HL-60/S4 treated with phorbol 12-myristate 13-acetate at 8.2 ng/mL for 4 days and 3 days (cell line): ENCODE results near the gene ICOSLG.
"Not testable (repeated sequence)": the region's sequence is repeated elsewhere in the genome, so short reads cannot be mapped to it uniquely, and the experiment has no call there.

Experiments used
- in situ Hi-C: fragments of 300-500 bp; cut with MboI; formaldehyde crosslinking; loops from 2 replicates; pipeline ENCODE4 v1.15.0; 2022; ENCODE audit warnings: low sequenced_read_pairs

Gene ICOSLG

DNA sequence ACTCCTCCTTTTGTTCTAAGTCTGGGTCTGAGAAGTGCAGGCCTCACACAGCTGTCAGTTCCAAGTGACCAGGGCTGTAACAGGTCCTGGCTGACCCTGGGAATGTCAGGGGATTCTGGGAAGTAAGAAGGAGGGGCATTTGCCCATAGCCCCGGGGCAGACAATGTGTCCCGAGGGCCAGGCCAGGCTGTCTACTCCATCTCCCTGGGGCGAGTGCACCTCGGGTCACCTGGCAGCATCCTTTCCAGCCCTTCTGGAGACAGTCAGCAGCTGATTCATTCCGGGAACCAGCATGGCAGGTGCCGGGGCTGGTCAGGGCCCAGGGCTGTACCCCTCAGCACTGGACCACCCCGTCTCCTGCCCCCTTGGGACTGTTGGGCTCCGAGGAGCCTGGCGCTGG, 13.1 kb downstream of the ICOSLG start:
- in situ Hi-C loops, result not testable (repeated sequence)

DNA sequence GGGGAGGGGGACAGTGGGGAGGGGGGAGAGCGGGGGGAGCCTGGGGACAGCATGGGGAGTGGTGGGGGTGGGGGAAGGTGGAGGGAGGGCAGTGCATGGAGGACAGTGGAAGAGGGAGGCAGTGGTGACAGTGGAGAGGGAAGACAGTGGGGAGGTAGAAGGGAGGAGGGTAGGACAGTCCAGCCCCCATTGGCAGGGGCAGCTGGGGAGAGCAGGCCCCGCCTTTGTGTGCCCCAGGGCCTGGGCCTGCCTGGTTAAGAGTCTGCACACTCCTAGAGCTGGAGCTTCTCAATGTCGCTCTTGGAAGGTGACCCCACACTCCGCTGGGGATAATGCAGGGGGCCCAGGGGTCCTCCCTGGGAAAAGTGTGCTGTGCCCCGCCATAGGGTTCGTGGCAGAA, 15.1 kb downstream of the ICOSLG start:
- in situ Hi-C loops, result not testable (repeated sequence)

GRCh38 chr21:44223334-44223733, 17.4 kb downstream of the ICOSLG start:
- in situ Hi-C loops, result not testable (repeated sequence)

DNA sequence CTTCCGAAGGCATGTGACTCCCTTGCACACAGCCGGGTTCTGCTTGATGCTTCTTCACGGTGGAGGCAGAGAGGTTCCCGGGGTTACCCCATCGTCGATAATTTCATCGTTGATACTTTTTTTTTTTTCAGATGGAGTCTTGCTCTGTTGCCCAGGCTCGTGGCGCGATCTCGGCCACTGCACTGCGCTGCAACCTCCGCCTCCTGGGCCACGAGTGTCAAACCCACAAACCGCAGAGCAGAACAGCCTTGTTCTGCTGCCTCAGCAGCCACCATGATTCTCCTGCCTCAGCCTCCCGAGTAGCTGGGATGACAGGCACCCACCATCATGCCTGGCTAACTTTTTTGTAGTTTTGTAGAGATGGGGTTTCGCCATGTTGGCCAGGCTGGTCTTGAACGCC, 20.1 kb downstream of the ICOSLG start:
- in situ Hi-C loops, result not testable (repeated sequence)

DNA sequence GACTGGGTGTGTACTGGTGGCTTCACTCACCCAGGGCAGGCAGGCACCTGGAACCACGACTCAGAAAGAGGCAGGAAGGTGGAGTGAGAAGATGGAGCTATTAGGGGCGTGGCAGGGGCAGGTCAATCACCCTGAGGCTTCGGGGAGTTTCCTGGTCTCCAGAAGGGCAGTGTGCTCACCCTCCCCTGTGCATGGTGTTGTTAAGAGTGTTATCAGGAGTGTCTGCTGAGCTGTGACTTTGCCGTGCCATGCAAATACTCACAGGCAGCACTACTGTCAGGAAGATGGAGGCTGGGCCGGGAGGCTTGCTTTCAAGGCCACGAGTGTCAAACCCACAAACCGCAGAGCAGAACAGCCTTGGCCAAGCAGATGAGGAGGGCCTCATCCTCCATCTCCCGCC, 22.3 kb downstream of the ICOSLG start:
- in situ Hi-C loops, result not testable (repeated sequence)

DNA sequence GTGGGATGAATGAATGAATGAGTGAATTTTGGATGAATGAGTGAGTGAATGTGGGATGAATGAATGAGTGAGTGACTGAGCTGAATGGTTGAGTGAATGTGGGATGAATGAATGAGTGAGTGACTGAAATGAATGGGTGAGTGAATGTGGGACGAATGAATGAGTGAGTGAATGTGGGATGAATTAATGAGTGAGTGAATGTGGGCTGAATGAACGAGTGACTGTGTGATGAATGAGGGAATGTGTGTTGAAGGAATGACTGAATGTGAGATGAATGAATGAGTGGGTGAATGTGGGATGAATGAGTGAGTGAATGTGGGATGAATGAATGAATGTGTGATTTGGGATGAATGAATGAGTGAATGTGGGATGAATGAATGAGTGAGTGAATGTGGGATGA, 28.8 kb downstream of the ICOSLG start:
- in situ Hi-C loops, result not testable (repeated sequence)

GRCh38 chr21:44211574-44211973, 29.2 kb downstream of the ICOSLG start:
- in situ Hi-C loops, result not testable (repeated sequence)

- in situ Hi-C loops, result not testable (repeated sequence)
These were observed 32.7 kb downstream of the ICOSLG start for GRCh38 chr21:44207860-44208646.

GRCh38 chr21:44206698-44207676, 33.8 kb downstream of the ICOSLG start:
- in situ Hi-C loops, result not testable (repeated sequence)

- in situ Hi-C loops, result not testable (repeated sequence)
These were observed 34.6 kb downstream of the ICOSLG start for GRCh38 chr21:44206187-44206586.

DNA sequence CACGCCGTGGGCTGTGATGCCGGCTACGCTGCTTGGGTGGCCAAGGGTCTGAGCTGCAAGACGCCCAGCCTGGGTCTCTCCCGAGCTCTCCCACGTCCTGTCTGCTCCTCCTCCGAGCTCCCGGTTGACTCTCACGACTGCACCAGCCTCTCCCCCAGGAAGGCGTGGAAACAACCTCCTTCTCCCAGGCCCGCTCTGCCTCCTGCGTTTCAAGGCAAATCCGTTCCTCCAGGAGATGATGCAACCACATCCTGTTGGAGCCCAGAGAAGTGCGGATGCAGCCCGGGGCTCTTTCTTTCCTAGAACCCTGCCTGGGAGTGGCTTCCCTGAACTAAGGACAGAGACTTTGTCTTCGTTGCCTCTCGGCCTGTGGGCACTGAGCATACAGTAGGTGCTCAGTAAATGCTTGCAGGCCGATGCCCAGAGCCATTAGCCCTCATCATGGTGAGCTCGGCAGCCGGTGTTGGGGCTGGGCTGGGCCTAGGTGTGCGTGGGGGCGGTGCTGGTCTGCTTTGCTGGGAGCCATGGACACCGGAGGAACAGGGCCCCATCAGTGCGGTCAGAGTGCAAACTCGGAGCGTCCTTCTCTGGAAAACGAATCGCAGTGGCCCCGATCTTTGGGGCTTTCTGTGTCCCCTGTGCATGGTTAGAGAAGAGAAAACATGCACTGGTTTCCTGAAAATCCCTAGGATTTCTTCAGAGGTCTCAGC, 38.0 kb downstream of the ICOSLG start:
- in situ Hi-C loops, result not testable (repeated sequence)

DNA sequence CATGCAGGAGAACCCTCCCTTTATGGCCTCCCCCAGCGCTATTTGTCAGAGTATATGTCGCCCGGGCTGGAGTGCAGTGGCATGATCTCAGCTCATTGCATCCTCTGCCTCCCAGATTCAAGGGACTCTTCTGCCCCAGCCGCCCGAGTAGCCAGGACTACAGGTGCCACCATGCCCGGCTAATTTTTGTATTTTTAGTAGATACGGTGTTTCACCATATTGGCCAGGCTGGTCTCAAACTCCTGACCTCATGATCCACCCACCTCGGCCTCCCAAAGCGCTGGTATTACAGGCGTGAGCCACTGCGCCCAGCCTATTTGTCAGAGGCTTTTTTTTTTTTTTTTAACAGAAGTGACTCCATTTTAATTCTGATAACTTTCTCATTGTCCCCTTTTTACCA, 40.7 kb downstream of the ICOSLG start:
- in situ Hi-C loops, result not testable (repeated sequence)

- in situ Hi-C loops, result no loop called here
These were observed 41.3 kb downstream of the ICOSLG start for GRCh38 chr21:44199448-44199847.

GRCh38 chr21:44197156-44197516, 43.6 kb downstream of the ICOSLG start:
- in situ Hi-C loops, result not testable (repeated sequence)

DNA sequence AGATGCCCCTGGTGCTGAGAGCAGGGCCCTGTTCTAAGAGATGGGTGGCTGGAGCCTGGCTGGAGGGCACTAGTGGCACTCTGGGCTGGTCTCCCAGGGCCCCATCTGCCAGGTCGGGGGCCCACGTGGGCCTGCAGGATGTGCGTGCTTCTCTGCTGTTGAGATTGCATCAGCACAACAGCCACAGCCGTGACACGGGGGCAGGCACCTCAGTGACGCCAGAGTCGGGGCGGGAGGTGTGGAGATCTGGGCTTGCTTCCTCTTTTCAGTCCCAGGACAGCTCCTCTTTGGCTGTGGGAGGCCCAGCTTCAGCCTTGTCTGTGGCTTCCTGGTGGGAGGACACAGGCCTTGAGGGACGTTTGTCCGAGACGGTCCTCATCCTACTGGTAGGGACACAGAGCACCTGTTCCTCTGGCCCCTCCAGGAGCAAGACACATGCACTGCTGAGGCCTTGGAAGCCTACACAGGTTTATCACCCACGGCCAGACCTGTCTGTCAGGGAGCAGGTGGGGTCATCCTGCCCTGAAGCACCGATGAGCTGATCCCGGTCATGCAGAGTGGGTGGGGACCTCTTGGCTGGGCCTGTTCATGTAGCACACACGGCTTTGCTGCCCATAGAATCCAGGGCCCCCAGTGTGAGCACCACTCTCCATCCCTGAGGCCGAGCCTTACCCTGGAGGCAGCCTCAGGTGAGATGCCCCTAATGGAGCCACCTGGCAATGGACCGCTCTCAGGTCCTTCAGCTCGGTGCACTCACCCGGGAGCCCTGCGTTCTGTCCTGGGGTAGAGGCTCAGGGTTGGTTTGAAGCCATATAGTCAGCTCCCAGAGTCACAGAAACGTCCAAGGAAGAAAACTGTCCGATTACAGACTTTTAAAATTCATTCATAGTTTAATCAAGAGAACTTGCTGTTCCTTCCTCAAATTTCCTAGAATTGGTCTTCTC, 44.3 kb downstream of the ICOSLG start:
- in situ Hi-C loops, result not testable (repeated sequence)

- in situ Hi-C loops, result not testable (repeated sequence)
These were observed 45.9 kb downstream of the ICOSLG start for GRCh38 chr21:44194888-44195287.

DNA sequence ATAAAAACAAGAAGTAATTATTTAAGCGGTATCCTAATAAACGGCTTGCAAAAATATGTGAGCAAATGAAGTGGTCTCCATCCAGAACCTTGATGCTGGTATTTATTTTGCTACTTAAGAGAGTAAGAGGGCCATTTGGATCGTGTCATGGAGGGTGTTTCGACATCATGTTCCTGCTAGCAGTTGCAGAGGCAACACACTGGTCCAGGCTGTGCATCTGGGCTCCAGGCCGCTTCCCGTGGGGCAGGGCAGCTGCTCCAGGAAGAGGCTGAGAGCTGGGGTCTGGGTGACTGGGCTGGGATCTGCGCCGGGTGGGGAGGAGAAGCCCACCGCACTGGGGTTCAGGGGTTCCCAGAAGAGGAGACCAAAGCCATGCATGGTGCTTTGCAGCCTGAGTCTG, 46.3 kb downstream of the ICOSLG start:
- in situ Hi-C loops, result not testable (repeated sequence)

GRCh38 chr21:44193108-44193507, 47.6 kb downstream of the ICOSLG start:
- in situ Hi-C loops, result not testable (repeated sequence)

- in situ Hi-C loops, result not testable (repeated sequence)
These were observed 50.1 kb downstream of the ICOSLG start for GRCh38 chr21:44190349-44191271.
